ENCODE measurements around the gene SCAMP2. TPM values are rescaled to one million over a fixed set of nuclear protein-coding genes. Genes with fewer than 3 reads are reported as not detected.
A peak's percentile ranks its signal among the peaks of the same experiment; 100 is the strongest.

The SCAMP2 gene
- total and polyA plus RNA-seq, 2 donors (not counting 1 experiment from before 2014, with no cell fraction given) = 15.5 to 86.2 TPM

- TF ChIP-seq CTCF (conservative IDR thresholded peaks at IDR 0.05 in 1 of 2, IDR thresholded peaks at IDR 0.05 in 1 of 2; ENCODE audit: low read depth in 1 of 2, low read length in 2 of 2) = no peak
- no peak for TF ChIP-seq EZH2 (IDR thresholded peaks at IDR 0.05; ENCODE audit: low read length, missing control alignments)
- H3K27ac ChIP-seq (ENCODE audit: insufficient read depth, low read length) = no peak overlapping the region
- no peak overlapping the region for H3K4me3 ChIP-seq (replicated peaks in 1 of 4; ENCODE audit: control extremely low read depth in 1 of 4, insufficient read depth in 1 of 4, low read depth in 3 of 4, low read length in 4 of 4)
- no peak overlapping the region for H3K9ac ChIP-seq (ENCODE audit: insufficient read depth, low read length)
- no peaks in the 10 kb centered on the region for H3K9me3 ChIP-seq (ENCODE audit: control insufficient read depth, insufficient read depth, low read depth, low read length)
- no peaks in the 10 kb centered on the region for H3K4me1 ChIP-seq (ENCODE audit: control insufficient read depth, extremely low read depth, insufficient read depth, low read length)
- H3K79me2 ChIP-seq (ENCODE audit: control insufficient read depth, insufficient read depth, low read length) = no peaks in the 10 kb centered on the region
- DNase-seq (ENCODE audit: low read depth in 2 of 2) = no peak
- H3K4me2 ChIP-seq (ENCODE audit: extremely low read depth, insufficient read depth, low read length) = no peak overlapping the region
- peaks cover 5% of the 10 kb centered on the region for H3K36me3 ChIP-seq (ENCODE audit: control insufficient read depth, insufficient read depth, low read length)
- H4K20me1 ChIP-seq (ENCODE audit: control insufficient read depth, extremely low read depth, insufficient read depth, low read length) = no peaks in the 10 kb centered on the region
- no peak overlapping the region for H2AFZ ChIP-seq (ENCODE audit: low read length)
- H3K27me3 ChIP-seq (ENCODE audit: control insufficient read depth, insufficient read depth, low read length) = no peaks in the 10 kb centered on the region
Measured at GRCh38 chr15:74913041-74913440, 39.9 kb upstream of the SCAMP2 start.

- DNase-seq (ENCODE audit: low read depth in 2 of 2) = no peak
- H3K79me2 ChIP-seq (ENCODE audit: control insufficient read depth, insufficient read depth, low read length) = peaks cover 20% of the 10 kb centered on the region
- peaks cover 8% of the 10 kb centered on the region for H3K36me3 ChIP-seq (ENCODE audit: control insufficient read depth, insufficient read depth, low read length)
- no peak overlapping the region for H3K4me3 ChIP-seq (replicated peaks in 1 of 4; ENCODE audit: control extremely low read depth in 1 of 4, insufficient read depth in 1 of 4, low read depth in 3 of 4, low read length in 4 of 4)
- peaks cover 6% of the 10 kb centered on the region for H3K4me1 ChIP-seq (ENCODE audit: control insufficient read depth, extremely low read depth, insufficient read depth, low read length)
- no peak overlapping the region for H3K9ac ChIP-seq (ENCODE audit: insufficient read depth, low read length)
- H3K4me2 ChIP-seq (ENCODE audit: extremely low read depth, insufficient read depth, low read length) = no peak overlapping the region
- H3K27ac ChIP-seq (ENCODE audit: insufficient read depth, low read length) = no peak overlapping the region
- no peaks in the 10 kb centered on the region for H4K20me1 ChIP-seq (ENCODE audit: control insufficient read depth, extremely low read depth, insufficient read depth, low read length)
- TF ChIP-seq EZH2 (IDR thresholded peaks at IDR 0.05; ENCODE audit: low read length, missing control alignments) (no peak), CTCF (conservative IDR thresholded peaks at IDR 0.05 in 1 of 2, IDR thresholded peaks at IDR 0.05 in 1 of 2; ENCODE audit: low read depth in 1 of 2, low read length in 2 of 2) (no peak)
- H3K9me3 ChIP-seq (ENCODE audit: control insufficient read depth, insufficient read depth, low read depth, low read length) = no peaks in the 10 kb centered on the region
- no peak overlapping the region for H2AFZ ChIP-seq (ENCODE audit: low read length)
- no peaks in the 10 kb centered on the region for H3K27me3 ChIP-seq (ENCODE audit: control insufficient read depth, insufficient read depth, low read length)
Measured at GRCh38 chr15:74908635-74909034, 35.5 kb upstream of the SCAMP2 start.

- Histone ChIP-seq H3K9ac (ENCODE audit: insufficient read depth, low read length) (peak overlapping the region; percentile 90), H3K79me2 (ENCODE audit: control insufficient read depth, insufficient read depth, low read length) (peaks cover 20% of the 10 kb centered on the region), H4K20me1 (ENCODE audit: control insufficient read depth, extremely low read depth, insufficient read depth, low read length) (no peaks in the 10 kb centered on the region), H3K4me1 (ENCODE audit: control insufficient read depth, extremely low read depth, insufficient read depth, low read length) (peaks cover 6% of the 10 kb centered on the region), H3K27me3 (ENCODE audit: control insufficient read depth, insufficient read depth, low read length) (no peaks in the 10 kb centered on the region), H3K27ac (ENCODE audit: insufficient read depth, low read length) (peak overlapping the region; percentile 88), H3K36me3 (ENCODE audit: control insufficient read depth, insufficient read depth, low read length) (peaks cover 10% of the 10 kb centered on the region), H3K9me3 (ENCODE audit: control insufficient read depth, insufficient read depth, low read depth, low read length) (no peaks in the 10 kb centered on the region), H3K4me3 (replicated peaks in 1 of 4; ENCODE audit: control extremely low read depth in 1 of 4, insufficient read depth in 1 of 4, low read depth in 3 of 4, low read length in 4 of 4) (peak overlapping the region; percentile 77 to 94 (median 89)), H2AFZ (ENCODE audit: low read length) (peak overlapping the region; percentile 99), H3K4me2 (ENCODE audit: extremely low read depth, insufficient read depth, low read length) (peak overlapping the region; percentile 97)
- DNase-seq (ENCODE audit: low read depth in 2 of 2) = peak in 1 of 2 donors; percentile 18
- TF ChIP-seq EZH2 (IDR thresholded peaks at IDR 0.05; ENCODE audit: low read length, missing control alignments) (no peak), CTCF (conservative IDR thresholded peaks at IDR 0.05 in 1 of 2, IDR thresholded peaks at IDR 0.05 in 1 of 2; ENCODE audit: low read depth in 1 of 2, low read length in 2 of 2) (no peak)
Measured at GRCh38 chr15:74907163-74907870, 34.2 kb upstream of the SCAMP2 start.
